Urinary bladder (tissue), 4 donors: Measurements from ENCODE around the gene LRRC8A. TPM values are rescaled to one million over a fixed set of nuclear protein-coding genes. Genes with fewer than 3 reads are reported as not detected.
"Not testable (repeated sequence)": the region's sequence is repeated elsewhere in the genome, so short reads cannot be mapped to it uniquely, and the experiment has no call there.

Experiments
- DNase-seq: peaks from one replicate; pipeline ENCODE4 v3.0.0-alpha.2; 2015; ENCODE audit errors: extremely low spot score
- H3K27ac ChIP-seq: one replicate; pipeline ENCODE4 v1.5.1; 2013; ENCODE audit warnings: low read depth, mild to moderate bottlenecking, moderate library complexity
- H3K36me3 ChIP-seq: one replicate; pipeline ENCODE4 v1.6.1; 2013; ENCODE audit warnings: mild to moderate bottlenecking, moderate library complexity; ENCODE audit not compliant: insufficient read depth
- H3K4me1 ChIP-seq: one replicate; pipeline ENCODE4 v1.6.1; 2013; ENCODE audit warnings: mild to moderate bottlenecking, moderate library complexity; ENCODE audit not compliant: insufficient read depth
- H3K4me3 ChIP-seq: one replicate; pipeline ENCODE4 v1.5.1; 2013; ENCODE audit warnings: low read depth, low read length
- WGBS: extraction: QIAGEN DNeasy Blood & Tissue Kit; methylation state at CpG from one replicate; pipeline ENCODE4 v1.1.7; 2013; 5-methylcytosine and 5-hydroxymethylcytosine counted together
- polyA plus RNA-seq: library from polyadenylated mRNA; stranded (reverse); fragments of 200-250 nt; gene quantifications from one replicate; pipeline ENCODE4 v1.2.3, GENCODE V29; 2013
- total RNA-seq: library from RNA; depleted of rRNA; stranded (reverse); fragments of >200 nt; gene quantifications from one replicate; pipeline ENCODE4 v1.2.3, GENCODE V29; 2014
- donor health status: healthy with polysubstance abuse.
- donor health status: healthy.

LRRC8A gene
- total and polyA plus RNA-seq, 2 donors: 17.1 to 62.3 TPM

DNA sequence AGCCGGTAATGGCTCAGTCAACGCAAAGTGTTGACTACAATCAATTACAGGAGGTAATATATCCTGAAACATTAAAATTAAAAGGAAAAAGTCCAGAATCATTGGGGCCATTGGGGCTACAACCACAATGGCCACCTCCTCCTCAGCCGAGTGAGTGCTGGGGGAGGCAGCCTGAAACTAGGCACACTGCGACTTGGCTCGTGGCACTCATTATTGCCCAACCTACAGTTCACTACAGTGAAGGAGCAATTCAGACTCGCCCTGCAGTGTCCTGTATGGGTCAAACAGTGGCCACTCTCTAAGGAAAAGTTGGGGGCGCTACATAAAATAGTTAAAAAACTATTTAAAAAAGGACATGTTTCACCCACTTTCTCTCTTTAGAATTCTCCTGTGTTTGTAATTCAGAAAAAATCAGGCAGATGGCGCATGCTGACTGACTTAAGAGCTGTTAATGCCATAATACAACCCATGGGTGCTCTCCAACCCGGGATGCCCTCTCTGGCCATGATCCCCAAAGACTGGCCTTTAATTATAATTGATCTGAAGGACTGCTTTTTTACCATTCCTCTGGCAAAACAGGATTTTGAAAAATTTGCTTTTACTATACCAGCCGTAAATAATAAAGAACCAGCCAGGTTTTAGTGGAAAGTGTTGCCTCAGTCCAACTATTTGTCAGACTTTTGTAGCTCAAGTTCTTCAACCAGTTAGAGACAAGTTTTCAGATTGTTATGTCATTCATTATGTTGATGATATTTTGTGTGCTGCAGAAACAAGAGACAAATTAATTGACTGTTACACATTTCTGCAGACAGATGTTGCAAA is 29.9 kb upstream of the LRRC8A start:
- not testable (repeated sequence) for H3K27ac ChIP-seq, DNase-seq, H3K36me3 ChIP-seq, H3K4me1 ChIP-seq, H3K4me3 ChIP-seq
- 81% methylated on average over 10 of the region's 10 CpGs for WGBS

DNA sequence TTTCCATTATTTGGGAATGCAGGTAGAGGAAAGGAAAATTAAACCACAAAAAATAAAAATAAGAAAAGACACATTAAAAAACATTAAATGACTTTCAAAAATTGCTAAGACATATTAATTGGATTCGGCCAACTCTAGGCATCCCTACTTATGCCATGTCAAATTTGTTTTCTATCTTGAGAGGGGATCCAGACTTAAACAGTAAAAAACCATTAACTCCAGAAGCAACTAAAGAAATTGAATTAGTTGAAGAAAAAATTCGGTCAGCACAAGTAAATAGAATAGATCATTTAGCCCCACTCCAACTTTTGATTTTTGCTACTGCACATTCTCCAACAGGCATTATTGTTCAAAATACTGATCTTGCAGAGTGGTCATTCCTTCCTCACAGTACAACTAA is 29.3 kb upstream of the LRRC8A start:
- not testable (repeated sequence) for H3K36me3 ChIP-seq, H3K4me1 ChIP-seq, H3K27ac ChIP-seq, DNase-seq, H3K4me3 ChIP-seq
- 87% methylated on average over 2 of the region's 2 CpGs for WGBS

- H3K36me3 ChIP-seq, H3K4me1 ChIP-seq, H3K27ac ChIP-seq, DNase-seq, H3K4me3 ChIP-seq: not testable (repeated sequence)
- 87% methylated on average over 6 of the region's 6 CpGs for WGBS
Observed at GRCh38 chr9:128854454-128854853, 27.5 kb upstream of the LRRC8A start.

GRCh38 chr9:128858476-128858875 is 23.5 kb upstream of the LRRC8A start:
- not testable (repeated sequence) for H3K36me3 ChIP-seq, H3K4me3 ChIP-seq, H3K27ac ChIP-seq, DNase-seq, H3K4me1 ChIP-seq
- 94% methylated on average over 7 of the region's 7 CpGs for WGBS

DNA sequence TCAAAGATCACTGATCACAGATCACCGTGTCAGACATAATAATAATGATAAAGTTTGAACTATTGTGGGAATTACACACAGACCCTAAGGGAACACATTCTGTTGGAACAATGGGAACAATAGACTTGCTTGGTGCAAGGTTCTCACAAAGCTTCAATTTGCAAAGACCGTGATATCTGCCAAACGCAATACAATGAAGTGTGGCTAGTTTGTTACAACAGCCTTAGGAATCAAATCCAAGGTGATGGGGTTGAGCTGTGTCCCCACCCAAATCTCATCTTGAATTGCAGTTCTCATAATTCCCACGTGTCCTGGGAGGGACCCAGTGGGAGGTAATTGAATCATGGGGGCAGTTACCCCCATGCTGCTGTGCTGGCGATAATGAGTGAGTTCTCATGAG is 21.0 kb upstream of the LRRC8A start:
- 82% methylated on average over 5 of the region's 5 CpGs for WGBS
- H3K4me1 ChIP-seq: no peaks in the 10 kb centered on the region
- H3K27ac ChIP-seq: no peak overlapping the region
- H3K36me3 ChIP-seq: no peaks in the 10 kb centered on the region
- no peak overlapping the region for H3K4me3 ChIP-seq
- no peak for DNase-seq

DNA sequence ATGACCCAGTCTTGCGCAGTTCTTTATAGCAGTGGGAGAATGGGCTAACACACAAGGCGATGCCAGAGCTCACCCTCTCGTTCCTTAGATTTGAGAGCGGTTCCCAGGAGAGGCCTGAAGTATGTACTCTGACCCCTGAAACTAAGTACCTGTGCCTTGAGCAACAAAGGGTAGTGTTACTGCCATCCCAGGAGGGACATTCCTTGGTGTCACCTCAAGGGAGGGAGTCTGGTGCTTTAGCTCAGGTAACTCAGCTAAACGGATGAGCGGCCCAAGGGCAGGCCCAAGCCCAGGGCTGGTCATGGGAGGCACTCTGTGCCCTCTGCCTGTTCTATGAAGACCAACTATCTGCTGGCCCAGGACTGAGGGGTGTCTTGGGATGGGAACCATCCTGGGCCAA is 20.4 kb upstream of the LRRC8A start:
- Histone ChIP-seq H3K27ac (no peak overlapping the region), H3K4me3 (no peak overlapping the region), H3K36me3 (no peaks in the 10 kb centered on the region), H3K4me1 (no peaks in the 10 kb centered on the region)
- no peak for DNase-seq
- WGBS: 79% methylated on average over 6 of the region's 6 CpGs

DNA sequence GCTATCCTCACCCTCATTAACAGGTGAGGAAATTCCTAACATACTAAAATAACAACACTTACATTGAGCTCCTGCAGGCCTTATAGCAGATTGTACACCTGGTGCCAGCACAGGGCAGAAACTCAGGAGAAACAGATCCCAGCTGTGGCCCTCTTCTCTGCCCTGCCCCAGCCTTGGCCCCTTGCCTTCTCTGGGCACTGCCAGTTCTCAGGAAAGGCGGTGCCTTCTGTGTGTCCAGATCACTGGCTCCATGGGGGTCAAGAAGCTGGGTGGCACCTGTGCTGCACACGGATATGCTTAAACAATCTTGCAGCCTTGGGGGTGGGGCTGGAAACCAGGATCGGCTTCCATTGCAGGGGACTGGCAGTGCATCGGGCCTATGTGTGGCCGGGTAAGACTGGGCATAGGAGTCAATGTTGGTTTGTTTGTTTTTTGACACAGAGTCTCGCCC is 19.5 kb upstream of the LRRC8A start:
- Histone ChIP-seq H3K4me1 (no peaks in the 10 kb centered on the region), H3K36me3 (no peaks in the 10 kb centered on the region), H3K27ac (no peak overlapping the region), H3K4me3 (no peak overlapping the region)
- no peak for DNase-seq
- 79% methylated on average over 6 of the region's 6 CpGs for WGBS

- WGBS: 27% methylated on average over 10 of the region's 10 CpGs
- Histone ChIP-seq H3K4me1 (no peaks in the 10 kb centered on the region), H3K27ac (no peak overlapping the region), H3K36me3 (no peaks in the 10 kb centered on the region), H3K4me3 (no peak overlapping the region)
- no peak for DNase-seq
Observed at GRCh38 chr9:128863647-128864046, 18.3 kb upstream of the LRRC8A start.

DNA sequence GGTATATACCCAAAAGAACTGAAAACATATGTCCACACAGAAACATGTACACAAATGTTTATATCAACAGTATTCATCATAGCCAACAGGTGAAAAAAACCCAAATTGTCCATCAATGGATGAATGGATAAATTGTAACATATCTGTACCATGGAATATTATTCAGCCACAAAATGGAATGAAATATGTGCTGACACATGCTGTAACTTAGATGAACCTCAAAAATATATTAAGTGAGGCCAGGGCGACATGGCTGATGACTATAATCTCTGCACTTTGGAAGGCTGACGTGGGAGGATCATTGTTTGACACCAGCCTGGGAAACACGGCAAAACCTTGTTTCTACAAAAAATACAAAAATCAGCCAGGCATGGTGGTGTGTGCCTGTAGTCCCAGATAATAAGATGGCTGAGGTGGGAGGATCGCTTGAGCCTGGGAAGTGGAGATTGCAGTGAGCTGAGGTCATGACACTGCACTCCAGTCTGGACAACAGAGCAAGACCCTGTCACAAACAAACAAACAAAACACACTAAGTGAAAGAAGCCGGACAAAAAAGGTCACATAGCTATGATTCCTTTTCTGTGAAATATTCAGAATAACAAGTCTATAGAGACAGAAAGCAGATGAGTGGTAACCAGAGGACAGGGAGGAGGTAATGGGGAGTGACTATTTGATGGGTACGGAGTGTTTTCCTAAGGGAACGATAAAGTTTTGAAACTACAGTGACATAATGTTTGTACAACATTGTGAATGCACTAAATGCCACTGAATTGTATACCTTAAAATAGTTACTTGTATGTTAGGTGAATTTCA is 11.6 kb upstream of the LRRC8A start:
- no peak overlapping the region for H3K27ac ChIP-seq
- no peak for DNase-seq
- WGBS: 93% methylated on average over 7 of the region's 7 CpGs

DNA sequence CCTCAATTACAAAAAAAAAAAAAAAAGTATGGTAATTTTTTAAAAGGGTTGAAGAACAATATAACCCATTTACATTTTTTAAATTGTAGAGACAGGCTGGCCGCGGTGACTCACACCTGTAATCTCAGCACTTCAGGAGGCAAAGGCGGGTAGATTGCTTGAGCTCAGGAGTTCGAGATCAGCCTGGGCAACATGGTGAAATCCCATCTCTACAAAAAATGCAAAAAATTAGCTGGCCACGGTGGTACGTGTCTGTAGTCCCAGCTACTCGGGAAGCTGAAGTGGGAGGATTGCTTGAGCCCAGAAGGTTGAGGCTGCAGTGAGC is 11.0 kb upstream of the LRRC8A start:
- DNase-seq, H3K4me3 ChIP-seq, H3K4me1 ChIP-seq, H3K36me3 ChIP-seq, H3K27ac ChIP-seq: not testable (repeated sequence)
- 92% methylated on average over 7 of the region's 7 CpGs for WGBS

More for the DNA sequence above, 11.6 kb upstream of the LRRC8A start:
- no peaks in the 10 kb centered on the region for H3K4me1 ChIP-seq
- H3K36me3 ChIP-seq: no peaks in the 10 kb centered on the region
- no peak overlapping the region for H3K4me3 ChIP-seq

DNA sequence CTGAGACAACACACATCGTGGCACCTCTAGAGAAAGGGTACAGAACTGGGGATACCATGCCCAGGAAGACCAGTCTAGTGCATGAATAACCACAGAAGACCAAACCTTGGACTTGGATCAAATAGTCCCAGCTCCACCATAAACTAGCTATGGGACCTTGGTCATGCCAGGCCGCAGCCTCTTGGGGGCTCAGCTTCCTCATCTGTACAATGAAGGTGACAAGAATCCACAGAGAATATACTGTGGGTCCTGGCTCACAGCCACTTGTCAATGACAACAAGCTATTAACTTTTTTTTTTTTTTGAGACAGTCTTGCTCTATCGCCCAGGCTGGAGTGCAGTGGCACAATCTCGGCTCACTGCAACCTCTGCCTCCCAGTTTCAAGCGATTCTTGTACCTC is 4.1 kb upstream of the LRRC8A start:
- no peak overlapping the region for H3K4me3 ChIP-seq
- no peak overlapping the region for H3K27ac ChIP-seq
- 90% methylated on average over 5 of the region's 5 CpGs for WGBS
- no peak for DNase-seq
- no peaks in the 10 kb centered on the region for H3K36me3 ChIP-seq
- no peaks in the 10 kb centered on the region for H3K4me1 ChIP-seq

GRCh38 chr9:128882677-128883603 is 1.0 kb downstream of the LRRC8A start:
- Histone ChIP-seq H3K36me3 (no peaks in the 10 kb centered on the region), H3K4me3 (peak overlapping the region; percentile 82), H3K27ac (peak overlapping the region; percentile 94), H3K4me1 (no peaks in the 10 kb centered on the region)
- DNase-seq: no peak
- WGBS: under 1% methylated on average over 19 of the region's 19 CpGs

DNA sequence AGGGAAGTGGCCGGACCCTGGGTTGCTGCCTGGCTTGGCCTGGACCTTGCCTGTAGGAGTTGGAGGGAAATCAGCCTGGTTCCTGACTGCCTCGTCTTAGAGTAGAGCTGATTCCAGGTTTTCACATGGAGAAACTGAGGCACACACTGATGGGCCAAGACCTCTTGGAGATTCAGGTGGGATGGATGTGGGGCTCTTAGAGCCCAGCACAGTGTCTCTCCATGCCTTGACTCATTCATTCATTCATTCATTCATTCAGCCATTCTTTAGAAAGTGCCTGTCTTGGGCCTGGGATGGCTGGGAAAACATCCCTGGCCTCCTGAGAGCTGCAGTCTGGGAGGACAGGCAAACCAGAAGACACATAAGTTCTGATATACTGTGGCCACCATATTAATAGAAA is 2.2 kb downstream of the LRRC8A start:
- Histone ChIP-seq H3K4me3 (no peak overlapping the region), H3K4me1 (no peaks in the 10 kb centered on the region), H3K27ac (no peak overlapping the region), H3K36me3 (no peaks in the 10 kb centered on the region)
- WGBS: 71% methylated on average over 2 of the region's 2 CpGs
- no peak for DNase-seq
